ENCODE data around the gene CDKN2C. TPM values are rescaled to one million over a fixed set of nuclear protein-coding genes. Genes with fewer than 3 reads are reported as not detected.
"Not testable (repeated sequence)": the region's sequence is repeated elsewhere in the genome, so short reads cannot be mapped to it uniquely, and the experiment has no call there.

The CDKN2C gene
- total and polyA plus RNA-seq, 4 donors: 8.8 to 43.5 (median 17.2) TPM

DNA sequence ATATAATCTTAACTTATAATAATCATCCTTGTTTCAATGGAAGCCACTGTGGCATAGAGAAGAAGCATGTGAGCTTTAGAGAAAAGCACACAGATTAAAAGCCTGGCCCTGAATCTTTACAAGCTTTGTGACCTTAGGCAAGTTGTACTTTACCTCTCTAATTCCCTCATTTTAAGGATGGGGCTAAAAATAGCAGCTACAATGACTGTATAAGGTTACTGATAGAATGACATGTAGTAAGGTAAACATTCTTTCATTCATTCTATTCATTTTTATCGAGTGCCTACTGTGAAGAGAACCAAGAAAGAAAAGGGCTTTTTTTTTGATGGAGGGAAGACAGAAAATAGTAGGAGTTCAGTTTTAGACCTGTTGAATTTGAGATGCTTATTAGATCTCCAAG lies 25.6 kb downstream of the CDKN2C start:
- H3K36me3 ChIP-seq (ENCODE audit: control insufficient read depth in 1 of 2, insufficient read depth in 2 of 2, low read length in 1 of 2): no peaks in the 10 kb centered on the region
- WGBS, 2 donors: 20 to 30% methylated on average over 1 of the region's 1 CpG
- ATAC-seq (ENCODE audit: low FRiP score) (no peak), DNase-seq (no peak)
- intact Hi-C loops (cut with DNase I): no loop called here
- H3K4me3 ChIP-seq (ENCODE audit: low read length in 2 of 2): no peak overlapping the region
- H3K27ac ChIP-seq (ENCODE audit: low read depth in 1 of 2, low read length in 2 of 2): no peak overlapping the region
- no peaks in the 10 kb centered on the region for H3K4me1 ChIP-seq (ENCODE audit: control insufficient read depth in 1 of 2, insufficient read depth in 2 of 2, low read length in 2 of 2)
- no peaks in the 10 kb centered on the region for H3K27me3 ChIP-seq (ENCODE audit: control insufficient read depth in 1 of 2, insufficient read depth in 2 of 2, low read length in 1 of 2)
- H3K9me3 ChIP-seq (ENCODE audit: control insufficient read depth, low read length): no peaks in the 10 kb centered on the region

DNA sequence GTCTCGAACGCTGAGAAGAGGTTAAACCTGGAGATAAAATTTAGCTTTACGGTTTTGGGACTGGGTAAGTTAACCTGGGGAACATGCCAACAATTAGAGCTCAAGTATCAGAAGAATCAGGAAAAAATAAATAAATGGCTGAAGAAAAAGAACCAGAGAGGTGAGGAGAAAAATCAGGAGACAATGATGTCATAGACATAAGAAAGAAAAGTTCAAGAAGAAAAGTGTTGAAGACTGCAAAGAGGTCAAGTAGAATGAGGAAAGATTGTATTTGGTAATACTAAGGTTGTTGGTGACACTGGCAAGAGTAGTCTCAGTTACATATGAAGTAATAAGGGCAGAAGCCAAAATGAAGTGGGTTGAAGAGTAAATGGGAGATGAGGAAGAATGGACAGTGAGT lies 26.0 kb downstream of the CDKN2C start:
- WGBS, 2 donors: 76 to 80% methylated on average over 3 of the region's 3 CpGs
- Histone ChIP-seq H3K27ac (ENCODE audit: low read depth in 1 of 2, low read length in 2 of 2) (no peak overlapping the region), H3K36me3 (ENCODE audit: control insufficient read depth in 1 of 2, insufficient read depth in 2 of 2, low read length in 1 of 2) (no peaks in the 10 kb centered on the region), H3K27me3 (ENCODE audit: control insufficient read depth in 1 of 2, insufficient read depth in 2 of 2, low read length in 1 of 2) (no peaks in the 10 kb centered on the region), H3K4me1 (ENCODE audit: control insufficient read depth in 1 of 2, insufficient read depth in 2 of 2, low read length in 2 of 2) (no peaks in the 10 kb centered on the region), H3K4me3 (ENCODE audit: low read length in 2 of 2) (no peak overlapping the region), H3K9me3 (ENCODE audit: control insufficient read depth, low read length) (no peaks in the 10 kb centered on the region)
- ATAC-seq (ENCODE audit: low FRiP score) (no peak), DNase-seq (no peak)
- intact Hi-C loops (cut with DNase I): no loop called here

DNA sequence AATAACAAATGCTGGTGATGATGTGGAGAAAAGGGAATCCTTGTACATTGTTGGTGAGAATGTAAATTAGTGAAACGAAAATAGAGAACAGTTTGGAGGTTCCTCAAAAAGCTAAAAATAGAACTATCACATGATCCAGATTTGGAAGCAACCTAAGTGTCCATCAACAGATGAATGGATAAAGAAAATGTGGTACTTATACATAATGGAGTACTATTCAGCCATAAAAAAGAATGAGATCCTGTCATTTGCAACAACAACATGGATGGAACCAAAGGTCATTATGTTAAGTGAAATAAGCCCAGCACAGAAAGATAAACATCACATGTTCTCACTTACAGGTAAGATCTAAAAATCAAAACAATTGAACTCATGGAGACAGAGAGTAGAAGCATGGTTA lies 29.3 kb downstream of the CDKN2C start:
- ATAC-seq (ENCODE audit: low FRiP score); DNase-seq; H3K9me3 ChIP-seq (ENCODE audit: control insufficient read depth, low read length); H3K4me1 ChIP-seq (ENCODE audit: control insufficient read depth in 1 of 2, insufficient read depth in 2 of 2, low read length in 2 of 2); H3K36me3 ChIP-seq (ENCODE audit: control insufficient read depth in 1 of 2, insufficient read depth in 2 of 2, low read length in 1 of 2); H3K4me3 ChIP-seq (ENCODE audit: low read length in 2 of 2); H3K27ac ChIP-seq (ENCODE audit: low read depth in 1 of 2, low read length in 2 of 2); H3K27me3 ChIP-seq (ENCODE audit: control insufficient read depth in 1 of 2, insufficient read depth in 2 of 2, low read length in 1 of 2); intact Hi-C loops (cut with DNase I): not testable (repeated sequence)
- 56 to 75% methylated on average over 1 of the region's 1 CpG for WGBS, 2 donors

DNA sequence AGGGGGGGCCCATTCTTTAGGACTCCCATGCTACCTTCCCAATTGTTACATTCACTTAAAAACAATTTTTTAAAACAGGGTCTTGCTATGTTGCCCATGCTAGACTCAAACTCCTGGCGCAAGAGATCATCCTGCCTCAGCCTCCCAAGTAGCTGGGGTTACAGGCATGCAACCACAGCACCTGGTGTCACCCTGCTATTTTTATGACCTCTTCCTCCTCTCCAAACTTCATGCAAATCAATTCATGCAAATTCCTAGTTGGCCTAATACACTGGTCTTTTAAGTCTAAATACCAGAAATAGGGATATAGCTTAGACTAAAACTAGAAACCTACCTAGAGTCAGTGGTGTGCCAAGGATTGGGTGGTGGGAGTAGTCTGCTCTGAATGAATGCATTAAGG lies 30.1 kb downstream of the CDKN2C start:
- no peak for ATAC-seq (ENCODE audit: low FRiP score)
- no peaks in the 10 kb centered on the region for H3K4me1 ChIP-seq (ENCODE audit: control insufficient read depth in 1 of 2, insufficient read depth in 2 of 2, low read length in 2 of 2)
- H3K36me3 ChIP-seq (ENCODE audit: control insufficient read depth in 1 of 2, insufficient read depth in 2 of 2, low read length in 1 of 2): no peaks in the 10 kb centered on the region
- no peak for DNase-seq
- no peaks in the 10 kb centered on the region for H3K9me3 ChIP-seq (ENCODE audit: control insufficient read depth, low read length)
- H3K27me3 ChIP-seq (ENCODE audit: control insufficient read depth in 1 of 2, insufficient read depth in 2 of 2, low read length in 1 of 2): no peaks in the 10 kb centered on the region
- WGBS, 2 donors: 95 to 96% methylated on average over 1 of the region's 1 CpG
- no peak overlapping the region for H3K27ac ChIP-seq (ENCODE audit: low read depth in 1 of 2, low read length in 2 of 2)
- no peak overlapping the region for H3K4me3 ChIP-seq (ENCODE audit: low read length in 2 of 2)
- intact Hi-C loops (cut with DNase I): no loop called here

- Histone ChIP-seq H3K36me3 (ENCODE audit: control insufficient read depth in 1 of 2, insufficient read depth in 2 of 2, low read length in 1 of 2) (no peaks in the 10 kb centered on the region), H3K9me3 (ENCODE audit: control insufficient read depth, low read length) (no peaks in the 10 kb centered on the region), H3K27ac (ENCODE audit: low read depth in 1 of 2, low read length in 2 of 2) (no peak overlapping the region), H3K27me3 (ENCODE audit: control insufficient read depth in 1 of 2, insufficient read depth in 2 of 2, low read length in 1 of 2) (no peaks in the 10 kb centered on the region), H3K4me1 (ENCODE audit: control insufficient read depth in 1 of 2, insufficient read depth in 2 of 2, low read length in 2 of 2) (no peaks in the 10 kb centered on the region), H3K4me3 (ENCODE audit: low read length in 2 of 2) (no peak overlapping the region)
- intact Hi-C loops (cut with DNase I): no loop called here
- WGBS, 2 donors: 58 to 59% methylated on average over 2 of the region's 2 CpGs
- DNase-seq: no peak
- ATAC-seq (ENCODE audit: low FRiP score): no peak
These were observed 30.6 kb downstream of the CDKN2C start for GRCh38 chr1:51000651-51001050.

GRCh38 chr1:51002516-51002915 lies 32.5 kb downstream of the CDKN2C start:
- no peak for ATAC-seq (ENCODE audit: low FRiP score)
- H3K4me1 ChIP-seq (ENCODE audit: control insufficient read depth in 1 of 2, insufficient read depth in 2 of 2, low read length in 2 of 2): no peaks in the 10 kb centered on the region
- H3K27me3 ChIP-seq (ENCODE audit: control insufficient read depth in 1 of 2, insufficient read depth in 2 of 2, low read length in 1 of 2): no peaks in the 10 kb centered on the region
- H3K9me3 ChIP-seq (ENCODE audit: control insufficient read depth, low read length): peaks cover 2% of the 10 kb centered on the region
- no peak overlapping the region for H3K27ac ChIP-seq (ENCODE audit: low read depth in 1 of 2, low read length in 2 of 2)
- no peak overlapping the region for H3K4me3 ChIP-seq (ENCODE audit: low read length in 2 of 2)
- no peaks in the 10 kb centered on the region for H3K36me3 ChIP-seq (ENCODE audit: control insufficient read depth in 1 of 2, insufficient read depth in 2 of 2, low read length in 1 of 2)
- WGBS, 2 donors: 83 to 87% methylated on average over 6 of the region's 6 CpGs
- no peak for DNase-seq
- intact Hi-C loops (cut with DNase I): no loop called here

- H3K36me3 ChIP-seq (ENCODE audit: control insufficient read depth in 1 of 2, insufficient read depth in 2 of 2, low read length in 1 of 2); H3K4me1 ChIP-seq (ENCODE audit: control insufficient read depth in 1 of 2, insufficient read depth in 2 of 2, low read length in 2 of 2); H3K27ac ChIP-seq (ENCODE audit: low read depth in 1 of 2, low read length in 2 of 2); ATAC-seq (ENCODE audit: low FRiP score); H3K9me3 ChIP-seq (ENCODE audit: control insufficient read depth, low read length); intact Hi-C loops (cut with DNase I); DNase-seq; H3K27me3 ChIP-seq (ENCODE audit: control insufficient read depth in 1 of 2, insufficient read depth in 2 of 2, low read length in 1 of 2); H3K4me3 ChIP-seq (ENCODE audit: low read length in 2 of 2): not testable (repeated sequence)
- WGBS, 2 donors: 77 to 89% methylated on average over 4 of the region's 4 CpGs
These were observed 35.5 kb downstream of the CDKN2C start for GRCh38 chr1:51005549-51005948.

DNA sequence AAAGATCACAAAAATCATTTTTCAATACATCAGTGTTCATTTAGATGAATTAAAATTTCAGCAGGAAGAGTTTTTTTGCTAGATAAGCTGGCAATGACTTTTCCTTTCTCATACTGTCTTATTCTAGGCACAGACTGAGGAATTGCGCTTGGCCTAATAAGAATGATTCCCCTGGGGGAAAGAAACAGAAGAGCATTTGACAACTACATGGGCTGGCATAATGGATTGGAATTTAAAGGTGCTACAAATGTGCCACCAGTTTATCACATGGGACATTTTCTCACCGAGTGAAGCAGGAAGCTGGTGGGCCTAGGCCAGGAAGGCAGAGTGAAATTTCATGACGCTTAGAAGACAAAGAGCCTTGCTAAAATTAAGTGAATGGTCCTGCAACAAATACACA lies 39.3 kb downstream of the CDKN2C start:
- 49 to 60% methylated on average over 3 of the region's 3 CpGs for WGBS, 2 donors
- no peaks in the 10 kb centered on the region for H3K4me1 ChIP-seq (ENCODE audit: control insufficient read depth in 1 of 2, insufficient read depth in 2 of 2, low read length in 2 of 2)
- intact Hi-C loops (cut with DNase I): no loop called here
- H3K27me3 ChIP-seq (ENCODE audit: control insufficient read depth in 1 of 2, insufficient read depth in 2 of 2, low read length in 1 of 2): no peaks in the 10 kb centered on the region
- ATAC-seq (ENCODE audit: low FRiP score): no peak
- DNase-seq: no peak
- no peak overlapping the region for H3K27ac ChIP-seq (ENCODE audit: low read depth in 1 of 2, low read length in 2 of 2)
- H3K36me3 ChIP-seq (ENCODE audit: control insufficient read depth in 1 of 2, insufficient read depth in 2 of 2, low read length in 1 of 2): no peaks in the 10 kb centered on the region
- no peak overlapping the region for H3K4me3 ChIP-seq (ENCODE audit: low read length in 2 of 2)
- H3K9me3 ChIP-seq (ENCODE audit: control insufficient read depth, low read length): peaks cover 3% of the 10 kb centered on the region

GRCh38 chr1:51014878-51015277 lies 44.8 kb downstream of the CDKN2C start:
- Histone ChIP-seq H3K27me3 (ENCODE audit: control insufficient read depth in 1 of 2, insufficient read depth in 2 of 2, low read length in 1 of 2) (no peaks in the 10 kb centered on the region), H3K9me3 (ENCODE audit: control insufficient read depth, low read length) (no peaks in the 10 kb centered on the region), H3K4me3 (ENCODE audit: low read length in 2 of 2) (no peak overlapping the region), H3K36me3 (ENCODE audit: control insufficient read depth in 1 of 2, insufficient read depth in 2 of 2, low read length in 1 of 2) (no peaks in the 10 kb centered on the region), H3K4me1 (ENCODE audit: control insufficient read depth in 1 of 2, insufficient read depth in 2 of 2, low read length in 2 of 2) (no peaks in the 10 kb centered on the region), H3K27ac (ENCODE audit: low read depth in 1 of 2, low read length in 2 of 2) (no peak overlapping the region)
- intact Hi-C loops (cut with DNase I): no loop called here
- ATAC-seq (ENCODE audit: low FRiP score) (no peak), DNase-seq (no peak)
- 81 to 91% methylated on average over 1 of the region's 1 CpG for WGBS, 2 donors
